ENCODE data around the gene TAX1BP3. TPM values are rescaled to one million over a fixed set of nuclear protein-coding genes. Genes with fewer than 3 reads are reported as not detected.

The TAX1BP3 gene
- polyA plus RNA-seq, 2 of the 4 experiments (the other 2 are of a cell fraction): 122 to 233 TPM

GRCh38 chr17:3663102-3664011 is 5.0 kb downstream of the TAX1BP3 start:
- FAIRE-seq (no peak), DNase-seq (ENCODE audit: low read depth in 1 of 2, low spot score in 1 of 2) (no peak), ATAC-seq (no peak)
- POLR2A ChIA-PET: no interaction called here
- no peak overlapping the region for H3K27ac ChIP-seq
- CTCF ChIA-PET: interaction anchor here (1.2 to 2.2 kb wide), 5 partner anchors 9 to 618 kb away, joined by 4 to 9 read pairs (median 5); no protein-coding TSS in a partner anchor
- no peaks in the 10 kb centered on the region for H3K9me3 ChIP-seq
- TF ChIP-seq FOXS1 (CRISPR knock-in tag; IDR thresholded peaks at IDR 0.05) (no peak), CHD2 (IDR thresholded peaks at IDR 0.05; ENCODE audit: low read length, partially characterized antibody) (no peak), POLR2AphosphoS2 (conservative IDR thresholded peaks at IDR 0.05; ENCODE audit: low read length) (no peak), SREBF2 (IDR thresholded peaks at IDR 0.05) (no peak), NR3C1 (IDR thresholded peaks at IDR 0.05) (no peak), PHF8 (IDR thresholded peaks at IDR 0.05; ENCODE audit: borderline replicate concordance, low read depth) (no peak), RCOR1 (IDR thresholded peaks at IDR 0.05; ENCODE audit: low read depth, low read length) (no peak)
- TF ChIP-seq, protein P1, sequence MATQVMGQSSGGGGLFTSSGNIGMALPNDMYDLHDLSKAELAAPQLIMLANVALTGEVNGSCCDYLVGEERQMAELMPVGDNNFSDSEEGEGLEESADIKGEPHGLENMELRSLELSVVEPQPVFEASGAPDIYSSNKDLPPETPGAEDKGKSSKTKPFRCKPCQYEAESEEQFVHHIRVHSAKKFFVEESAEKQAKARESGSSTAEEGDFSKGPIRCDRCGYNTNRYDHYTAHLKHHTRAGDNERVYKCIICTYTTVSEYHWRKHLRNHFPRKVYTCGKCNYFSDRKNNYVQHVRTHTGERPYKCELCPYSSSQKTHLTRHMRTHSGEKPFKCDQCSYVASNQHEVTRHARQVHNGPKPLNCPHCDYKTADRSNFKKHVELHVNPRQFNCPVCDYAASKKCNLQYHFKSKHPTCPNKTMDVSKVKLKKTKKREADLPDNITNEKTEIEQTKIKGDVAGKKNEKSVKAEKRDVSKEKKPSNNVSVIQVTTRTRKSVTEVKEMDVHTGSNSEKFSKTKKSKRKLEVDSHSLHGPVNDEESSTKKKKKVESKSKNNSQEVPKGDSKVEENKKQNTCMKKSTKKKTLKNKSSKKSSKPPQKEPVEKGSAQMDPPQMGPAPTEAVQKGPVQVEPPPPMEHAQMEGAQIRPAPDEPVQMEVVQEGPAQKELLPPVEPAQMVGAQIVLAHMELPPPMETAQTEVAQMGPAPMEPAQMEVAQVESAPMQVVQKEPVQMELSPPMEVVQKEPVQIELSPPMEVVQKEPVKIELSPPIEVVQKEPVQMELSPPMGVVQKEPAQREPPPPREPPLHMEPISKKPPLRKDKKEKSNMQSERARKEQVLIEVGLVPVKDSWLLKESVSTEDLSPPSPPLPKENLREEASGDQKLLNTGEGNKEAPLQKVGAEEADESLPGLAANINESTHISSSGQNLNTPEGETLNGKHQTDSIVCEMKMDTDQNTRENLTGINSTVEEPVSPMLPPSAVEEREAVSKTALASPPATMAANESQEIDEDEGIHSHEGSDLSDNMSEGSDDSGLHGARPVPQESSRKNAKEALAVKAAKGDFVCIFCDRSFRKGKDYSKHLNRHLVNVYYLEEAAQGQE (IDR thresholded peaks at IDR 0.05): no peak
- no peak overlapping the region for H3K4me2 ChIP-seq
- H3K4me1 ChIP-seq: peaks cover 32% of the 10 kb centered on the region
- H3K4me3 ChIP-seq: no peak overlapping the region
- WGBS (ENCODE audit: missing lambda C conversion rate): 90% methylated on average over 25 of the region's 33 CpGs

DNA sequence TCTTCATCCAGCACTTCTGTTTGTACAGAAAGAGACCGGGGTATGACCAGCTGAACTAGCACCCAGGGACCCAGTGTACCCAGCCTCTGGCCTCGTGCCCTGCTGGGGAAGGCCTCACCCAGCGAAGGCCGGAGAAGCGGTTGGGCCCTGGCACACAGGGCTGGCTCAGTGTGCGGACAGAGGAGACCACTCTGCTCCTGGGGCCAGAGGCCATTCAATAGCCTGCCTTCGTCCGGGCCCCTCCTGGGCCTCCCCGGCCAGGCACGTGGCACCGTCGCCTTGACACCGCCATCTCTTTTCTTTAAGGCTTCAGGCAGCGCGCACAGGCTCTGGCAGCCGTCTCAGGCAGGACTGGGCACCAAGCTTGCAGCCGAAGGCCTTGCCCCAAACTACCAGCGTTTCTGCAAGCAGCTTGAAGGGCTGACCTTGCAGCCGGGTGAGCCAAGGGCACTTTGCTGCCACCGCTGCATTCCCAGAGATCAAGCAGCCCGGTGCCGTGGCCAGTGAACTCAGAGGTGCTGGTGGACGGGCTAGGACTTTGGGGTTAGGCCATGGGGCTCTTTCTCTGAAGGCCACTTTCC is 8.0 kb downstream of the TAX1BP3 start:
- Histone ChIP-seq H3K9me3 (no peaks in the 10 kb centered on the region), H3K4me1 (peaks cover 15% of the 10 kb centered on the region), H3K4me3 (no peak overlapping the region), H3K27ac (peak overlapping the region; percentile 42 to 80; a peak in 5 of 6 replicates), H3K4me2 (peak overlapping the region; percentile 47)
- CTCF ChIA-PET: interaction anchor here (0.9 to 6.8 kb wide), 6 partner anchors 7 to 612 kb away, joined by 3 to 43 read pairs (median 4); no protein-coding TSS in a partner anchor
- TF ChIP-seq NFE2L2 (conservative IDR thresholded peaks at IDR 0.05; ENCODE audit: low read length) (no peak), TFCP2L1 (CRISPR knock-in tag; IDR thresholded peaks at IDR 0.05) (0 out of 2 replicates have a peak, but pooled peaks have one; percentile 36), RCOR1 (IDR thresholded peaks at IDR 0.05; ENCODE audit: low read depth, low read length) (no peak), HEYL (CRISPR knock-in tag; IDR thresholded peaks at IDR 0.05) (no peak), JUN (IDR thresholded peaks at IDR 0.05) (peak in 1 of 2 experiments; percentile 8; a peak in 1 of 5 replicates), BCL3 (IDR thresholded peaks at IDR 0.05) (no peak)
- TF ChIP-seq, protein P2, sequence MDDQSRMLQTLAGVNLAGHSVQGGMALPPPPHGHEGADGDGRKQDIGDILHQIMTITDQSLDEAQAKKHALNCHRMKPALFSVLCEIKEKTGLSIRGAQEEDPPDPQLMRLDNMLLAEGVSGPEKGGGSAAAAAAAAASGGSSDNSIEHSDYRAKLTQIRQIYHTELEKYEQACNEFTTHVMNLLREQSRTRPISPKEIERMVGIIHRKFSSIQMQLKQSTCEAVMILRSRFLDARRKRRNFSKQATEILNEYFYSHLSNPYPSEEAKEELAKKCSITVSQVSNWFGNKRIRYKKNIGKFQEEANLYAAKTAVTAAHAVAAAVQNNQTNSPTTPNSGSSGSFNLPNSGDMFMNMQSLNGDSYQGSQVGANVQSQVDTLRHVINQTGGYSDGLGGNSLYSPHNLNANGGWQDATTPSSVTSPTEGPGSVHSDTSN (IDR thresholded peaks at IDR 0.05): 0 out of 2 replicates have a peak, but pooled peaks have one; percentile 5
- 91% methylated on average over 21 of the region's 23 CpGs for WGBS (ENCODE audit: missing lambda C conversion rate)
- DNase-seq (ENCODE audit: low read depth in 1 of 2, low spot score in 1 of 2) (no peak), FAIRE-seq (no peak), ATAC-seq (peak; percentile 2 to 26; a peak in 3 of 6 replicates)
- POLR2A ChIA-PET: interaction anchor here (0.6 to 2.9 kb wide), 5 partner anchors 8 to 46 kb away, joined by 3 to 21 read pairs (median 4); partner anchors contain the start of genes CTNS, EMC6, SHPK and TAX1BP3

Measured in A549 (cell line).